Epithelial cell of proximal tubule (primary cell): ENCODE results near the gene SCAMP5. TPM values are rescaled to one million over a fixed set of nuclear protein-coding genes. Genes with fewer than 3 reads are reported as not detected.

Experiments
- DNase-seq: peaks from one replicate; pipeline ENCODE4 v3.0.0-alpha.2; 2011; ENCODE audit warnings: low read depth
- H3K4me3 ChIP-seq: 2 replicates; pipeline ENCODE4 v1.5.1; 2011; ENCODE audit warnings: low read depth, mild to moderate bottlenecking, low read length
- total RNA-seq: library from RNA; depleted of rRNA; stranded (reverse); fragments of >200 nt; gene quantifications from 2 replicates; pipeline ENCODE4 v1.2.3, GENCODE V29; 2015
- TF ChIP-seq, protein P1 (sequence below): conservative IDR thresholded peaks from 2 replicates; pipeline ENCODE4 v1.5.1; 2012; ENCODE audit warnings: low read depth, mild to moderate bottlenecking, low read length

SCAMP5 gene
- total RNA-seq, 1 donor from 2014 or later = 4.7 TPM

DNA sequence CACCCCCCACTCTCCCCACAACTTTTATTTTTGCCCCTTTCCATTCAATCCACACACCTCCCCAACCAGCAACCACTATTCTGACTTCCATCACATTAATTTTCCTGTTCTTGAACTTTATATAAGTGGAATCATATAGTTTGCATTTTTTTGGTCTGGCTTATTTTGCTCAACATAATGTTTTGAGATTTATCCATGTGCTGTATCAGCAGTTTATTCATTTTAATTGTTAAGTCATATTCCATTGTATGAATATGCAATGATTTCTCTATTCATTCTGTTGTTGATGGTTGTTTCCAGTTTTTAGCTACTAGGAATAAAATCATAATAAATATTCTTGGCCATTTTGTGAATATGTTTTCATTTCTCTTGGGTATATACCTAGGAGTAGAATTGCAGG, 5.8 kb upstream of the SCAMP5 start:
- DNase-seq = no peak
- TF ChIP-seq, protein P1, sequence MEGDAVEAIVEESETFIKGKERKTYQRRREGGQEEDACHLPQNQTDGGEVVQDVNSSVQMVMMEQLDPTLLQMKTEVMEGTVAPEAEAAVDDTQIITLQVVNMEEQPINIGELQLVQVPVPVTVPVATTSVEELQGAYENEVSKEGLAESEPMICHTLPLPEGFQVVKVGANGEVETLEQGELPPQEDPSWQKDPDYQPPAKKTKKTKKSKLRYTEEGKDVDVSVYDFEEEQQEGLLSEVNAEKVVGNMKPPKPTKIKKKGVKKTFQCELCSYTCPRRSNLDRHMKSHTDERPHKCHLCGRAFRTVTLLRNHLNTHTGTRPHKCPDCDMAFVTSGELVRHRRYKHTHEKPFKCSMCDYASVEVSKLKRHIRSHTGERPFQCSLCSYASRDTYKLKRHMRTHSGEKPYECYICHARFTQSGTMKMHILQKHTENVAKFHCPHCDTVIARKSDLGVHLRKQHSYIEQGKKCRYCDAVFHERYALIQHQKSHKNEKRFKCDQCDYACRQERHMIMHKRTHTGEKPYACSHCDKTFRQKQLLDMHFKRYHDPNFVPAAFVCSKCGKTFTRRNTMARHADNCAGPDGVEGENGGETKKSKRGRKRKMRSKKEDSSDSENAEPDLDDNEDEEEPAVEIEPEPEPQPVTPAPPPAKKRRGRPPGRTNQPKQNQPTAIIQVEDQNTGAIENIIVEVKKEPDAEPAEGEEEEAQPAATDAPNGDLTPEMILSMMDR = no peak
- H3K4me3 ChIP-seq = no peak overlapping the region

DNA sequence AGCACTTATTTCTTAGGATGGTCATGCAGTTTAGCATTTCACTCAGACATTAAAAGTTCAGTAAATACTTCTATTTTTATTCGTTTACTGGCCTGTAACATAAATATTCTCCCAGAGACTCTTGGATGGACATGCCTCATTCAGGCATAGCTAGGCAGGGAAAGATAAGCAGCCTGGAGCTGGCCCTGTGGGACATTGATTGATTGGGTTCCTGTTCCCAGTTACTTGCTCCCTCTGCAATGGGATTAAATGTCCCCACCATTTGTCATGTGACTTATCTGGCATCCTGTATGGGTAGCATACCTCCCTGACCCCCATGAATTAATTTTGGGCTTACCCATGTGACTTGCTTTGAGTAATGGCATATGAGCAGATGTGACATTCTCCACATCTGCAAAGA, 2.7 kb upstream of the SCAMP5 start:
- no peak overlapping the region for H3K4me3 ChIP-seq
- TF ChIP-seq, protein P1 = no peak
- no peak for DNase-seq

DNA sequence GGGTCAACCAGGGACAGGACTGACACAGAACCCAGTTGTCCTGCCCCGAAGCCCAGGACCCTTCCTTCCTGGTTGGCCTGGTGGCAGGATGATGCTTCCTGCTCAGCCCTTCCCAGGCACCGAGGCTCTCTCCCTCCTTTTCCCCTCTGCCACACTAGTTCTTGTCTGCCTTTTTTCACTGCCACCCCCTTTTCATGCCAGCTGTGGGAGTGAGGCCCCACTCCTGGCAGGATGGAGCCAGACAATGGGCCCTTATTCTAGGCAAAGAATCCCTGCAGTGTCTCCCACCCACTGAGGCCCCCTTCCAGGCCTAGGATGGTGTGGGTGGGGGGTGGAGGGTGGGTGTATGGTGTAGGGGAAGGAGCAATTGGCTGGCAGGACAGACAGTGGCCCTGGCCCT, 1.1 kb upstream of the SCAMP5 start:
- TF ChIP-seq, protein P1 = no peak
- no peak overlapping the region for H3K4me3 ChIP-seq
- DNase-seq = no peak

DNA sequence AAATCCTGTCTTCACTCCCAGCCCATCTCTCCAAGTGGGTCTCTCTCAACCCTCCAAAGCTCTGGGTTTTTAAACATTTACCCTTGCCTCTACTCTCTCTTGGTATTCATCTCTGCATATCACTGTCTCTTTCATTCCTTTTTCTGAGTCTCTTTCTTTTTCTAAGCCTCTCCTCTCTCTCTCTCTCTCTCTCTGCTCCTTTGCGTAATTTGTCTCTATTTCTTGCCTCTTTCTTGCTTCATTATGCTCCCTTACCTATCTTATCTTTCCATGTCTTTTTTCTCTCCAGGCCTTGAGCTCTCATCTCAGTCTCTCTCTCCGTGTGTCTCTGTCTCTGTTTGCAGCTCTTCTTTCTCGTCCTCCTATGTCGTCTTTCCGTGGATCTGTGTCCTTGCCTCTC, 678 bp upstream of the SCAMP5 start:
- H3K4me3 ChIP-seq = no peak overlapping the region
- DNase-seq = no peak
- TF ChIP-seq, protein P1 = no peak

DNA sequence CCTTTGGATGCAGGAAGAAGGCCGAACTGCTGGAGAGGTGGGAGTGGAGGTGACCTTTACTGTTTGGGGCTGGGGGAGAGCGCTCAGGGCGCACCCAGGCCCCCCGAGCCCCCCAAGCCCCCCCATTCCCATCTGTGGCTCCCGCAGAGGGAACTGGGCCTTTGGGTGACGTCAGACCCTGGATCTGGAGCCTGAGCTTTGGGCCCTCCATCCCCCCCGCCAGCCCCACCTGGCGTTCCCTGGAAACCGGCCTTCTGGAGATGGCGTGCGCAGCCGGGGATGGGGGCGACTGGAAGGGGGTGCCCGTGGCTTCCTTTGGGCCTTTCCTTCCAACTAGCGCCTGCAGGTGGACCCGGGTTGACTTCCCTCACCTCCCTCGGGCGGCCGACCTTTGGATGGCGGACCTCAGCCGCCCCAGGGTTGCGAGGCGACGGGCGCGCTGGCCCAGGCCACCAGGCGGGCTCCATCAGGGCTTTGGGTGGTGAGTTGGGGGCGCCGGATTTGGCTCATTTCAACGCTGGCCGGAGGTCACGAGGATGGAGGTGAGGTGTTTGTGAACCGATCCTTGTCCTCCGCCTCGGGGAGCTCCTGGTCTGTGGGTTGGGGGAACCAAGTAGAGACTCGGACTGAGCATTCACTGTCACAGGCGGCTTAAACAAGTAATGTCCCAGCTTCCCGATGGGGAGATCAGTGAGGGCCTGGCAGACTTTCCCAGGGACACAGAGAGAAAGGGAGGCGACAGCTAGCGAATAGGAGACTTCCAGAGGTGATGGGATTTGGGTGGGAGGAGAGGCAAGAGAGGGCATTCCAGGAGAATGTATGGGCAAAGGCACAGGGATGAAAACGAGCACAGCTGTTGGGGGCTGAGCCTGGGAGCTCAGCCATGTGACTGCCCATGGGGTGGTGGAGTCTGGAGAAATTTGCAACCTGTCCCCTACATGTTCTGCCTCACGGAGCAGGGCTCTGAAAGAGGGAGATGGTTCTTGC, 709 bp downstream of the SCAMP5 start:
- DNase-seq = no peak
- TF ChIP-seq, protein P1 = no peak
- peak overlapping the region; percentile 77 for H3K4me3 ChIP-seq

DNA sequence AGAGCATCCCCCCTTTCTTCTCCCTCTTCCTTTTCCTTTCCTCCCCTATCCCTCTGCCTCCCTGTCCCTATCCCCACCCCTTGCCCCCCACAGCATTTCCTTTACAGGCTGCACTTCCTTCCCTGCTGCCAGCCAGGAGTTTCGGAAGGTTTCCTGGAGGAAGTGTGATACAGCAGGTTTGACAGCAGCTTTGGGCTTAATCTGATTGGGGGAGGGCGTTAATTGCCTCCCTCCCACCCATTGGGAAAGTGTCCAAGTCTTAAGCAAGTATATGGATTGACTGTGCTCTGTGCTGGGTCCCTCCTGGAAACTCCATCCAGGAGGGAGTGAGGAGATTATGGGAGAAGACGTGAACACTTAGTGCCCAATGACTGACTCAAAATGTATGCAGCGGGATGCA, 1.8 kb downstream of the SCAMP5 start:
- no peak for DNase-seq
- H3K4me3 ChIP-seq = no peak overlapping the region
- TF ChIP-seq, protein P1 = no peak

DNA sequence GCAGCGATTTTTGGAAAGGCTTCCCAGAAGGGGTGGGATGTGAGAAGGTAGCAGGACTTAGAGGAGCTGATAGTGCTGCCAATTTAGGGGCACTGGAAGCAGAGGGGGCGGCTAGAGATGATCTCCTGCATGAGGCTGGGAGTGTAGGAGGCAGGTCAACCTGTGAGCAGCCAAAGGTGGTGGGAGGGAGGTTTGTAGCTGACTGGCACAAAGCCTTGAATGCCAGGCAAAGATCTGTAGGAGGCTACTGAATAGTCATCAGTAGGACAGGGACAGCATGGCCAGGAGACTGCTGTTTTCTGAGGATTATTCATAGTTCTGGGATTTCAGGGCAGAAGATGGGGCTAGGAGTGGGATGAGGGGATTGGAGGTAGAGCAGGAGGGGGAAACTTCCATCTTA, 2.2 kb downstream of the SCAMP5 start:
- DNase-seq = no peak
- TF ChIP-seq, protein P1 = no peak
- no peak overlapping the region for H3K4me3 ChIP-seq
